Natural killer cell (primary cell): Measurements from ENCODE around the gene CUEDC1. TPM values are rescaled to one million over a fixed set of nuclear protein-coding genes. Genes with fewer than 3 reads are reported as not detected.
A peak's percentile ranks its signal among the peaks of the same experiment; 100 is the strongest.

Source experiments
- ATAC-seq, 3 donors: fragments of 150-1000 bp in 2 of 3; fragments of 200-7000 bp in 1 of 3; cut with Tn5 transposase; 1 replicate in 1 of 3; 2 replicates in 2 of 3; pipeline ENCODE4 v1.10.0; 2021; ENCODE audit warnings: mild to moderate bottlenecking in 2 of 3, moderate library complexity in 2 of 3
- DNase-seq, 2 donors: peaks; one replicate each; pipeline versions ENCODE4 v3.0.0 to v3.0.0-alpha.2; 2013 to 2021; ENCODE audit warnings: mixed read lengths in 1 of 2
- H3K27ac ChIP-seq: one replicate; pipeline ENCODE4 v1.5.1; 2013; ENCODE audit warnings: mild to moderate bottlenecking, low read length
- H3K27me3 ChIP-seq: one replicate; pipeline ENCODE4 v1.6.1; 2013; ENCODE audit warnings: low read length; ENCODE audit not compliant: control insufficient read depth, insufficient read depth
- H3K36me3 ChIP-seq: one replicate; pipeline ENCODE4 v1.6.1; 2013; ENCODE audit warnings: low read length; ENCODE audit not compliant: control insufficient read depth, insufficient read depth
- H3K4me1 ChIP-seq: one replicate; pipeline ENCODE4 v1.6.1; 2013; ENCODE audit warnings: low read length; ENCODE audit not compliant: control insufficient read depth, insufficient read depth
- H3K4me3 ChIP-seq: one replicate; pipeline ENCODE4 v1.5.1; 2013; ENCODE audit warnings: low read length
- H3K9me3 ChIP-seq: one replicate; pipeline ENCODE4 v1.6.1; 2013; ENCODE audit warnings: low read length; ENCODE audit not compliant: control insufficient read depth, insufficient read depth
- H3K27ac Mint-ChIP-seq, 2 donors: one replicate each; pipeline ENCODE4 v1.8.0; 2022; ENCODE audit warnings: mild to moderate bottlenecking in 2 of 2, mixed read lengths in 2 of 2, moderate library complexity in 1 of 2
- H3K27me3 Mint-ChIP-seq, 2 donors: one replicate each; pipeline ENCODE4 v1.8.0; 2022; ENCODE audit warnings: low read depth in 2 of 2, mixed read lengths in 2 of 2
- H3K36me3 Mint-ChIP-seq: one replicate; pipeline ENCODE4 v1.8.0; 2022; ENCODE audit warnings: mixed read lengths
- H3K4me1 Mint-ChIP-seq, 2 donors: one replicate each; pipeline ENCODE4 v1.8.0; 2022; ENCODE audit warnings: mixed read lengths in 2 of 2
- H3K4me3 Mint-ChIP-seq: one replicate; pipeline ENCODE4 v1.8.0; 2022; ENCODE audit warnings: mild to moderate bottlenecking, moderate library complexity, mixed read lengths
- H3K9me3 Mint-ChIP-seq, 2 donors: one replicate each; pipeline ENCODE4 v1.8.0; 2022; ENCODE audit warnings: mixed read lengths in 2 of 2
- CTCF ChIP-seq: fragments of 200-600 bp; IDR thresholded peaks from one replicate; pipeline ENCODE4 v1.8.0; 2022; ENCODE audit warnings: antibody characterized with exemption
- WGBS: methylation state at CpG from one replicate; pipeline ENCODE4 v1.1.7; 2013; ENCODE audit warnings: missing lambda C conversion rate; ENCODE audit not compliant: insufficient coverage; 5-methylcytosine and 5-hydroxymethylcytosine counted together
- intact Hi-C: fragments of 100-400 bp; cut with micrococcal nuclease; formaldehyde crosslinking; loops from one replicate; pipeline ENCODE4 v1.14.2; 2022
- total RNA-seq, 4 donors: library from RNA; stranded (reverse); fragments of 120-200 nt in 1 of 4; gene quantifications; one replicate each; pipeline versions ENCODE4 v1.2.3 to v1.2.4, GENCODE V29; 2013 to 2022

CUEDC1 gene
- total RNA-seq, 3 donors from 2014 or later (not counting 1 experiment from before 2014, with no cell fraction given): 1.5 to 3.7 (median 2.6) TPM

GRCh38 chr17:57892146-57892819 lies 62.9 kb downstream of the CUEDC1 start:
- H3K36me3 Mint-ChIP-seq: no peaks in the 10 kb centered on the region
- no peak overlapping the region for H3K4me3 ChIP-seq
- H3K9me3 ChIP-seq: no peaks in the 10 kb centered on the region
- H3K27me3 ChIP-seq: no peaks in the 10 kb centered on the region
- no peaks in the 10 kb centered on the region for H3K9me3 Mint-ChIP-seq
- H3K36me3 ChIP-seq: no peaks in the 10 kb centered on the region
- peak; percentile 88 for TF ChIP-seq CTCF
- H3K27ac Mint-ChIP-seq: peak overlapping the region in 1 of 2 donors; percentile 78
- ATAC-seq (peak; percentile 87 to 95 (median 90)), DNase-seq (peak; percentile 72 to 84)
- no peak overlapping the region for H3K27ac ChIP-seq
- peaks cover 0 to 2% of the 10 kb centered on the region in 2 donors for H3K27me3 Mint-ChIP-seq
- peaks cover 17% of the 10 kb centered on the region for H3K4me1 ChIP-seq
- intact Hi-C loops: loop anchor here (1.0 kb wide), 2 partner anchors 107 to 221 kb away; no protein-coding TSS in a partner anchor
- H3K4me3 Mint-ChIP-seq: no peak overlapping the region
- peaks cover 11 to 15% of the 10 kb centered on the region in 2 donors for H3K4me1 Mint-ChIP-seq
- 71% methylated on average over 6 of the region's 6 CpGs for WGBS

- Histone ChIP-seq H3K27ac (no peak overlapping the region), H3K9me3 (no peaks in the 10 kb centered on the region), H3K27me3 (no peaks in the 10 kb centered on the region), H3K36me3 (no peaks in the 10 kb centered on the region), H3K4me3 (no peak overlapping the region), H3K4me1 (peaks cover 17% of the 10 kb centered on the region)
- no peak for DNase-seq
- Mint-ChIP-seq H3K4me3 (no peak overlapping the region), H3K36me3 (no peaks in the 10 kb centered on the region), H3K27ac (no peak overlapping the region), H3K9me3 (no peaks in the 10 kb centered on the region), H3K4me1 (peaks cover 11 to 15% of the 10 kb centered on the region in 2 donors), H3K27me3 (peaks cover 0 to 2% of the 10 kb centered on the region in 2 donors)
- WGBS: 74% methylated on average over 4 of the region's 4 CpGs
- TF ChIP-seq CTCF: no peak
- intact Hi-C loops: no loop called here
- no peak for ATAC-seq
These were observed 64.4 kb downstream of the CUEDC1 start for GRCh38 chr17:57890857-57891232.

- Mint-ChIP-seq H3K9me3 (no peaks in the 10 kb centered on the region), H3K36me3 (no peaks in the 10 kb centered on the region), H3K4me1 (peaks cover 11 to 15% of the 10 kb centered on the region in 2 donors), H3K27ac (no peak overlapping the region), H3K27me3 (peaks cover 0 to 2% of the 10 kb centered on the region in 2 donors), H3K4me3 (no peak overlapping the region)
- no peak overlapping the region for H3K27ac ChIP-seq
- H3K36me3 ChIP-seq: no peaks in the 10 kb centered on the region
- DNase-seq (no peak), ATAC-seq (no peak)
- WGBS: 82% methylated on average over 11 of the region's 11 CpGs
- no peak overlapping the region for H3K4me3 ChIP-seq
- no peaks in the 10 kb centered on the region for H3K27me3 ChIP-seq
- no peak for TF ChIP-seq CTCF
- intact Hi-C loops: no loop called here
- H3K4me1 ChIP-seq: peaks cover 17% of the 10 kb centered on the region
- no peaks in the 10 kb centered on the region for H3K9me3 ChIP-seq
These were observed 65.0 kb downstream of the CUEDC1 start for GRCh38 chr17:57889892-57890856.
